IMR-90 (cell line): ENCODE data around the gene SDHB. TPM values are rescaled to one million over a fixed set of nuclear protein-coding genes. Genes with fewer than 3 reads are reported as not detected.

Source experiments
- ATAC-seq: fragments of 200-7000 bp; cut with Tn5 transposase; 2 replicates; pipeline ENCODE4 v1.9.1; 2020; ENCODE audit warnings: low read depth, mild to moderate bottlenecking, moderate library complexity
- BruUV-seq: library from RNA; stranded (reverse); fragments of 400-500 nt; replicated peaks from 2 replicates; lab custom pipeline; 2021; lab: Mats Ljungman, UMichigan
- CTCF ChIA-PET: fragments of 300-600 bp; formaldehyde crosslinking; extraction: SDS; loops from one replicate; lab custom pipeline; 2021; ENCODE audit warnings: antibody characterized with exemption; lab: Yijun Ruan, JAX
- POLR2A ChIA-PET: fragments of 300-600 bp; sonication (Branson Sonifier 250); formaldehyde crosslinking; loops from one replicate; lab custom pipeline; 2022; ENCODE audit warnings: antibody characterized with exemption; ENCODE audit not compliant: unreplicated experiment; lab: Charles Lee
- DNase-seq: peaks from one replicate; pipeline ENCODE4 v3.0.0; 2013
- H2AFZ ChIP-seq: replicated peaks from 2 replicates; pipeline ENCODE3; 2013; ENCODE audit warnings: low read length, mild to moderate bottlenecking; ENCODE audit not compliant: poor library complexity
- H2AK5ac ChIP-seq: 2 replicates; pipeline ENCODE4 v1.6.1; 2013; ENCODE audit warnings: low read depth, low read length, inconsistent platforms
- H2AK9ac ChIP-seq: replicated peaks from 2 replicates; pipeline ENCODE3; 2013; ENCODE audit warnings: mild to moderate bottlenecking, low read depth, low read length, moderate library complexity; ENCODE audit not compliant: poor library complexity
- H2BK120ac ChIP-seq: 2 replicates; pipeline ENCODE4 v1.6.1; 2013; ENCODE audit warnings: low read depth, low read length, inconsistent platforms
- H2BK15ac ChIP-seq: 3 replicates; pipeline ENCODE4 v1.6.1; 2013; ENCODE audit warnings: low read depth, low read length, inconsistent platforms
- H2BK20ac ChIP-seq: 2 replicates; pipeline ENCODE4 v1.6.1; 2013; ENCODE audit warnings: low read depth, mild to moderate bottlenecking, inconsistent platforms, low read length, moderate library complexity
- H2BK5ac ChIP-seq: 2 replicates; pipeline ENCODE4 v1.6.1; 2013; ENCODE audit warnings: mild to moderate bottlenecking, low read depth, low read length, inconsistent platforms; ENCODE audit not compliant: poor library complexity, severe bottlenecking
- H3K14ac ChIP-seq: replicated peaks from 2 replicates; pipeline ENCODE4 v1.6.1; 2013; ENCODE audit warnings: low read depth, low read length, inconsistent platforms
- H3K18ac ChIP-seq: 2 replicates; pipeline ENCODE4 v1.6.1; 2013; ENCODE audit warnings: low read depth, low read length, control low read depth
- H3K23ac ChIP-seq: 2 replicates; pipeline ENCODE4 v1.6.1; 2013; ENCODE audit warnings: low read depth, low read length, inconsistent platforms
- H3K27ac ChIP-seq: 2 replicates; pipeline ENCODE4 v1.5.1; 2013; ENCODE audit warnings: mild to moderate bottlenecking, control low read depth, low read length; ENCODE audit not compliant: insufficient read depth
- H3K27me3 ChIP-seq: 2 replicates; pipeline ENCODE4 v1.6.1; 2013; ENCODE audit warnings: low read length; ENCODE audit not compliant: control insufficient read depth, insufficient read depth
- H3K36me3 ChIP-seq: 2 replicates; pipeline ENCODE4 v1.6.1; 2013; ENCODE audit warnings: low read length, mixed read lengths; ENCODE audit not compliant: control insufficient read depth, insufficient read depth
- H3K4ac ChIP-seq: 2 replicates; pipeline ENCODE4 v1.6.1; 2013; ENCODE audit warnings: low read depth, low read length, inconsistent platforms
- H3K4me1 ChIP-seq: 2 replicates; pipeline ENCODE4 v1.6.1; 2013; ENCODE audit warnings: low read length, mixed read lengths; ENCODE audit not compliant: control insufficient read depth, insufficient read depth
- H3K4me2 ChIP-seq: 2 replicates; pipeline ENCODE4 v1.6.1; 2013; ENCODE audit warnings: low read depth, mild to moderate bottlenecking, control low read depth, low read length, moderate library complexity
- H3K4me3 ChIP-seq: 2 replicates; pipeline ENCODE4 v1.5.1; 2013; ENCODE audit warnings: low read depth, mild to moderate bottlenecking, control low read depth, low read length, moderate library complexity; ENCODE audit not compliant: insufficient read depth
- H3K56ac ChIP-seq: 2 replicates; pipeline ENCODE4 v1.6.1; 2013; ENCODE audit warnings: low read length, inconsistent platforms; ENCODE audit not compliant: insufficient read depth; ENCODE audit errors: extremely low read depth
- H3K79me1 ChIP-seq, 2 experiments: 2 replicates each; pipeline ENCODE4 v1.6.1; 2013; ENCODE audit warnings: low read length in 2 of 2, inconsistent platforms in 1 of 2, low read depth in 1 of 2
- H3K9ac ChIP-seq: 2 replicates; pipeline ENCODE4 v1.6.1; 2013; ENCODE audit warnings: low read depth, low read length, control low read depth
- H3K9me1 ChIP-seq: 2 replicates; pipeline ENCODE4 v1.6.1; 2013; ENCODE audit warnings: low read length, inconsistent platforms; ENCODE audit not compliant: insufficient read depth
- H3K9me3 ChIP-seq: 2 replicates; pipeline ENCODE4 v1.6.1; 2013; ENCODE audit warnings: low read length; ENCODE audit not compliant: control insufficient read depth, insufficient read depth
- H4K20me1 ChIP-seq: 2 replicates; pipeline ENCODE4 v1.6.1; 2013; ENCODE audit warnings: low read length, inconsistent platforms; ENCODE audit not compliant: insufficient read depth
- H4K5ac ChIP-seq: 2 replicates; pipeline ENCODE4 v1.6.1; 2013; ENCODE audit warnings: mild to moderate bottlenecking, low read depth, low read length, control low read depth
- H4K8ac ChIP-seq, 2 experiments: 2 replicates each; pipeline ENCODE4 v1.6.1; 2013; ENCODE audit warnings: low read depth in 2 of 2, low read length in 2 of 2, control low read depth in 1 of 2, inconsistent platforms in 1 of 2
- H4K91ac ChIP-seq: 2 replicates; pipeline ENCODE4 v1.6.1; 2013; ENCODE audit warnings: low read depth, low read length, inconsistent platforms; ENCODE audit not compliant: insufficient read depth
- BHLHE40 ChIP-seq: fragments of 150-350 bp; IDR thresholded peaks from 2 replicates; pipeline ENCODE4 v1.6.1; 2016; ENCODE audit warnings: mild to moderate bottlenecking, low read depth, low read length
- CEBPB ChIP-seq: IDR thresholded peaks from 2 replicates; pipeline ENCODE4 v1.6.1; 2012; ENCODE audit warnings: low read depth, low read length, improper control_type of control experiment
- CTCF ChIP-seq: conservative IDR thresholded peaks from 2 replicates; pipeline ENCODE4 v1.5.1; 2012; ENCODE audit warnings: mild to moderate bottlenecking, low read depth, low read length, improper control_type of control experiment
- ELK1 ChIP-seq: fragments of 150-350 bp; IDR thresholded peaks from 2 replicates; pipeline ENCODE4 v1.6.1; 2016; ENCODE audit warnings: low read depth, mild to moderate bottlenecking, low read length, moderate library complexity, borderline replicate concordance
- MAFK ChIP-seq: IDR thresholded peaks from 2 replicates; pipeline ENCODE4 v1.6.1; 2012; ENCODE audit warnings: low read depth, low read length, improper control_type of control experiment
- MXI1 ChIP-seq: IDR thresholded peaks from 2 replicates; pipeline ENCODE4 v1.6.1; 2012; ENCODE audit warnings: low read depth, mild to moderate bottlenecking, low read length, moderate library complexity, borderline replicate concordance
- NFE2L2 ChIP-seq: fragments of 150-350 bp; IDR thresholded peaks from 2 replicates; pipeline ENCODE4 v1.6.1; 2016; ENCODE audit warnings: low read depth, mild to moderate bottlenecking, low read length
- RCOR1 ChIP-seq: IDR thresholded peaks from 2 replicates; pipeline ENCODE4 v1.6.1; 2012; ENCODE audit warnings: mild to moderate bottlenecking, low read length, improper control_type of control experiment; ENCODE audit not compliant: insufficient replicate concordance
- RFX5 ChIP-seq: IDR thresholded peaks from 2 replicates; pipeline ENCODE4 v1.8.0; 2012; ENCODE audit warnings: low read depth, mild to moderate bottlenecking, low read length, moderate library complexity
- SMC3 ChIP-seq: fragments of 150-350 bp; IDR thresholded peaks from 2 replicates; pipeline ENCODE4 v1.6.1; 2016; ENCODE audit warnings: low read depth, mild to moderate bottlenecking, antibody characterized with exemption, low read length, moderate library complexity
- WGBS, 2 experiments: methylation state at CpG; one replicate each; pipeline versions ENCODE4 v1.1.5 to v1.1.7; 2013; ENCODE audit warnings: missing lambda C conversion rate in 2 of 2; ENCODE audit not compliant: insufficient read length in 1 of 2; ENCODE audit errors: extremely low coverage in 2 of 2; 5-methylcytosine and 5-hydroxymethylcytosine counted together
- dilution Hi-C: fragments of 300-500 bp; cut with HindIII; formaldehyde crosslinking; loops from one replicate; pipeline ENCODE4 v1.14.3; 2018; ENCODE audit warnings: low sequenced_read_pairs; ENCODE audit not compliant: unreplicated experiment
- in situ Hi-C: fragments of 300-500 bp; cut with MboI; formaldehyde crosslinking; loops from 3 replicates; pipeline ENCODE4 v1.14.3; 2019; ENCODE audit warnings: low sequenced_read_pairs, inconsistent platforms, mixed read lengths
- intact Hi-C: fragments of 100-400 bp; cut with micrococcal nuclease; formaldehyde crosslinking; loops from 2 replicates; pipeline ENCODE4 v1.10.0; 2022
- polyA plus RNA-seq, 3 experiments: library from polyadenylated mRNA; depleted of rRNA; stranded (reverse); fragments of >200 nt; gene quantifications; 2 replicates each; pipeline ENCODE4 v1.2.3, GENCODE V29; 2012; ENCODE audit warnings: low replicate concordance in 1 of 3
- total RNA-seq: library from RNA; depleted of rRNA; stranded (reverse); fragments of >200 nt; gene quantifications from 2 replicates; pipeline ENCODE4 v1.2.3, GENCODE V29; 2012

SDHB gene
- total and polyA plus RNA-seq, 2 of the 4 experiments (the other 2 are of a cell fraction): 122 to 206 TPM

GRCh38 chr1:17091252-17091651, 37.4 kb upstream of the SDHB start:
- BruUV-seq: no TSS peak
- Histone ChIP-seq H4K91ac (no peak overlapping the region), H2AFZ (no peak overlapping the region), H3K14ac (no peak overlapping the region), H3K27ac (no peak overlapping the region), H2BK5ac (no peak overlapping the region), H4K5ac (no peak overlapping the region), H3K4ac (no peak overlapping the region), H3K36me3 (no peaks in the 10 kb centered on the region), H4K20me1 (no peaks in the 10 kb centered on the region), H3K23ac (no peak overlapping the region), H3K18ac (no peak overlapping the region), H2BK15ac (no peak overlapping the region), H2BK120ac (no peak overlapping the region), H3K4me3 (no peak overlapping the region), H3K27me3 (peaks cover 30% of the 10 kb centered on the region), H4K8ac (no peak overlapping the region), H3K4me1 (no peaks in the 10 kb centered on the region; the same call in 1 of the 2 replicates), H3K9me1 (no peaks in the 10 kb centered on the region), H3K4me2 (no peak overlapping the region), H3K9me3 (no peaks in the 10 kb centered on the region), H3K79me1 (no peaks in the 10 kb centered on the region), H2BK20ac (no peak overlapping the region), H3K56ac (no peak overlapping the region), H3K9ac (no peak overlapping the region), H2AK9ac (no peak overlapping the region), H2AK5ac (no peak overlapping the region)
- ATAC-seq: no peak
- 43% methylated on average over 1 of the region's 7 CpGs; no CpG with 5 or more reads in 1 of the 2 experiments for WGBS, 2 experiments
- TF ChIP-seq CEBPB: no peak
- no peak for TF ChIP-seq NFE2L2
- TF ChIP-seq CTCF: no peak
- no peak for TF ChIP-seq SMC3
- TF ChIP-seq RCOR1: no peak
- no peak for TF ChIP-seq ELK1
- no peak for TF ChIP-seq MXI1
- no peak for TF ChIP-seq MAFK
- no peak for TF ChIP-seq RFX5
- TF ChIP-seq BHLHE40: no peak
- intact Hi-C loops (no loop called here), dilution Hi-C loops (no loop called here), in situ Hi-C loops (no loop called here)
- DNase-seq: no peak
- ChIA-PET POLR2A (no interaction called here), CTCF (no interaction called here)
